CMK (cell line): Measurements from ENCODE around the gene USP13.

ENCODE experiments used
- DNase-seq: peaks from one replicate; pipeline ENCODE4 v3.0.0-alpha.2; 2010; ENCODE audit warnings: low read depth

The USP13 gene

GRCh38 chr3:179801856-179802255 lies 149.0 kb downstream of the USP13 start:
- no peak for DNase-seq

- no peak for DNase-seq
Measured at GRCh38 chr3:179806177-179806576, 153.3 kb downstream of the USP13 start.

- DNase-seq, result no peak
Measured at GRCh38 chr3:179807588-179807987, 154.7 kb downstream of the USP13 start.

- no peak for DNase-seq
Measured at GRCh38 chr3:179809639-179810038, 156.8 kb downstream of the USP13 start.

GRCh38 chr3:179811321-179812095 lies 158.7 kb downstream of the USP13 start:
- no peak for DNase-seq

- DNase-seq, result no peak
Measured at GRCh38 chr3:179812096-179812382, 159.2 kb downstream of the USP13 start.

GRCh38 chr3:179819379-179819778 lies 166.5 kb downstream of the USP13 start:
- no peak for DNase-seq

- no peak for DNase-seq
Measured at GRCh38 chr3:179822296-179822695, 169.5 kb downstream of the USP13 start.

- DNase-seq, result no peak
Measured at GRCh38 chr3:179825527-179826246, 172.8 kb downstream of the USP13 start.

GRCh38 chr3:179826247-179826637 lies 173.4 kb downstream of the USP13 start:
- DNase-seq, result no peak

- no peak for DNase-seq
Measured at GRCh38 chr3:179828738-179829137, 175.9 kb downstream of the USP13 start.

GRCh38 chr3:179829401-179829800 lies 176.6 kb downstream of the USP13 start:
- no peak for DNase-seq

GRCh38 chr3:179832333-179832854 lies 179.6 kb downstream of the USP13 start:
- no peak for DNase-seq

GRCh38 chr3:179833294-179833693 lies 180.5 kb downstream of the USP13 start:
- DNase-seq, result no peak

- DNase-seq, result no peak
Measured at GRCh38 chr3:179837374-179837773, 184.5 kb downstream of the USP13 start.
